HG03342 (cell line): ENCODE data around the gene CDKL5.

ENCODE experiments used
- ATAC-seq: cut with Tn5 transposase; IDR thresholded peaks from one replicate; pipeline ENCODE4 v1.9.1; 2021; ENCODE audit warnings: mild to moderate bottlenecking, moderate library complexity; ENCODE audit not compliant: unreplicated experiment

CDKL5 gene

GRCh38 chrX:18691431-18691830 lies 266.0 kb downstream of the CDKL5 start:
- ATAC-seq: no peak

- ATAC-seq: no peak
These were observed 267.1 kb downstream of the CDKL5 start for GRCh38 chrX:18692541-18692940.

- ATAC-seq: no peak
These were observed 271.2 kb downstream of the CDKL5 start for GRCh38 chrX:18696653-18697052.

- no peak for ATAC-seq
These were observed 273.6 kb downstream of the CDKL5 start for GRCh38 chrX:18698737-18699650.

GRCh38 chrX:18701621-18702361 lies 276.4 kb downstream of the CDKL5 start:
- ATAC-seq: no peak

GRCh38 chrX:18702362-18703195 lies 277.2 kb downstream of the CDKL5 start:
- no peak for ATAC-seq
